ENCODE data around the gene NCKAP5. TPM values are rescaled to one million over a fixed set of nuclear protein-coding genes. Genes with fewer than 3 reads are reported as not detected.

Gene NCKAP5
- total and polyA plus RNA-seq, 4 donors: 2.3 to 20.2 (median 8.1) TPM

DNA sequence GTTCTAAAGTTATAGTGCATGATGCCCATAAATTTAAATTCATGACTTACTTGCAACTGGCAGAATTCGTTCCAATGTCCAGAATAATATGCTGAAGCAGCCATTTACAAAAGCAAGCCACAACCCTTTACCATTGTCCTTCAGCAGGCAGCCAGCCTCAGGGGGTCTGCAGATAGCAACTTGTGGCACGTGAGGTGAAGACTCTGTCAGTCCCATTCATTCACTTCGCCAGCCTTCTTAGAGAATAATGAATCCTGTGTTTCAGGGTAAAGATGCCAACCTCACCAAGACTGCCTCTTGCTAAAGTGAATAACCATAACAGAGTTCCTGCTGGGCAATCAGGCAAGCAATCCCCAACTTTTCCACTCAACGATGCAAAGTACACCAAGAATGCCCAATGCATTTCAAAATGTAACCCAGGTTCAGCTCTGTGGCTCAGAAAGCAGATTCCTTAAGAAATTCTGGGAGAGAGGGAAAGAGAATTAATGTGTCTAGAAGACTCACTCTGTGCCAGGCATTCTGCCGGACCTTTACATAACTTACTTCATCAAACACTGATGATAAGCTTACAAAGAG, 315.4 kb downstream of the NCKAP5 start:
- DNase-seq (no peak), ATAC-seq (ENCODE audit: insufficient read depth, low FRiP score) (no peak)
- no peak for TF ChIP-seq CTCF (IDR thresholded peaks at IDR 0.05; ENCODE audit: control extremely low read depth, extremely low read depth)
- Histone ChIP-seq H3K27me3 (ENCODE audit: control insufficient read depth in 3 of 3, insufficient read depth in 3 of 3, low read length in 2 of 3) (no peaks in the 10 kb centered on the region), H3K9ac (ENCODE audit: insufficient read depth in 1 of 2, low read length in 2 of 2) (no peak overlapping the region), H3K4me3 (no peak overlapping the region), H3K27ac (ENCODE audit: low read depth in 1 of 2, low read length in 1 of 2) (no peak overlapping the region), H3K4me1 (ENCODE audit: control insufficient read depth in 5 of 5, insufficient read depth in 5 of 5, low read length in 5 of 5) (peaks cover 3 to 18% (median 10%) of the 10 kb centered on the region in 5 donors), H3K36me3 (ENCODE audit: control insufficient read depth in 4 of 4, insufficient read depth in 4 of 4, low read length in 4 of 4) (no peaks in the 10 kb centered on the region), H3K9me3 (ENCODE audit: control insufficient read depth in 4 of 4, insufficient read depth in 3 of 4, low read length in 3 of 4) (no peaks in the 10 kb centered on the region)
- whole genome bisulfite sequencing, 2 donors: 89% methylated on average over 5 of the region's 5 CpGs

DNA sequence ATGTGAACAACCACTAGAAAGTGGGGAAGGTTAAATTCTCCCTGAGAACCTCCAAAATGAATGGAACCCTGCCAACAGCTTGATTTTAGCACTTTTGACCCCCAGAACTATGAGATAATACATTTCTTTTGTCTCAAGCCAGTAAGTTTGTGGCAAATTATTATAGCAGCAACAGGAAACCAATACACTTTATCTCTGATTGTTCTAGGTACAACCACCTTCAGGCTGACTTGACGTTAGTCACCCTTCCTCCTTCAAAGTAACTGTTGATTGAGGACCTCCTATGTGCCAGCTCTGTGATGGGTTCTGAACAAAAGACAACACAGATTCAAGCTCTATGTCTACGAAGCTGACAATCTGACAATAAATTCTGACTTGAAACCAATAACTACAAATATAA, 318.9 kb downstream of the NCKAP5 start:
- WGBS, 2 donors: 70 to 79% methylated on average over 2 of the region's 2 CpGs
- no peak for TF ChIP-seq CTCF (IDR thresholded peaks at IDR 0.05; ENCODE audit: control extremely low read depth, extremely low read depth)

GRCh38 chr2:133248264-133248663, 320.0 kb downstream of the NCKAP5 start:
- H3K9ac ChIP-seq (ENCODE audit: insufficient read depth in 1 of 2, low read length in 2 of 2): no peak overlapping the region
- DNase-seq: no peak
- no peaks in the 10 kb centered on the region for H3K9me3 ChIP-seq (ENCODE audit: control insufficient read depth in 4 of 4, insufficient read depth in 3 of 4, low read length in 3 of 4)
- H3K4me3 ChIP-seq: no peak overlapping the region
- no peak for TF ChIP-seq CTCF (IDR thresholded peaks at IDR 0.05; ENCODE audit: control extremely low read depth, extremely low read depth)
- H3K27ac ChIP-seq (ENCODE audit: low read depth in 1 of 2, low read length in 1 of 2): peak overlapping the region in 1 of 2 donors; percentile 35
- peaks cover 0 to 15% (median 6%) of the 10 kb centered on the region in 5 donors for H3K4me1 ChIP-seq (ENCODE audit: control insufficient read depth in 5 of 5, insufficient read depth in 5 of 5, low read length in 5 of 5)
- 70 to 77% methylated on average over 4 of the region's 4 CpGs for WGBS, 2 donors
- no peaks in the 10 kb centered on the region for H3K36me3 ChIP-seq (ENCODE audit: control insufficient read depth in 4 of 4, insufficient read depth in 4 of 4, low read length in 4 of 4)
- no peaks in the 10 kb centered on the region for H3K27me3 ChIP-seq (ENCODE audit: control insufficient read depth in 3 of 3, insufficient read depth in 3 of 3, low read length in 2 of 3)
- no peak for ATAC-seq (ENCODE audit: insufficient read depth, low FRiP score)

More for the DNA sequence above, 318.9 kb downstream of the NCKAP5 start:
- no peak for ATAC-seq (ENCODE audit: insufficient read depth, low FRiP score)
- DNase-seq: no peak
- H3K4me1 ChIP-seq (ENCODE audit: control insufficient read depth in 5 of 5, insufficient read depth in 5 of 5, low read length in 5 of 5): peaks cover 2 to 15% (median 5%) of the 10 kb centered on the region in 5 donors
- H3K9ac ChIP-seq (ENCODE audit: insufficient read depth in 1 of 2, low read length in 2 of 2): no peak overlapping the region
- H3K27ac ChIP-seq (ENCODE audit: low read depth in 1 of 2, low read length in 1 of 2): no peak overlapping the region
- H3K36me3 ChIP-seq (ENCODE audit: control insufficient read depth in 4 of 4, insufficient read depth in 4 of 4, low read length in 4 of 4): no peaks in the 10 kb centered on the region
- H3K4me3 ChIP-seq: no peak overlapping the region
- no peaks in the 10 kb centered on the region for H3K9me3 ChIP-seq (ENCODE audit: control insufficient read depth in 4 of 4, insufficient read depth in 3 of 4, low read length in 3 of 4)
- H3K27me3 ChIP-seq (ENCODE audit: control insufficient read depth in 3 of 3, insufficient read depth in 3 of 3, low read length in 2 of 3): no peaks in the 10 kb centered on the region

DNA sequence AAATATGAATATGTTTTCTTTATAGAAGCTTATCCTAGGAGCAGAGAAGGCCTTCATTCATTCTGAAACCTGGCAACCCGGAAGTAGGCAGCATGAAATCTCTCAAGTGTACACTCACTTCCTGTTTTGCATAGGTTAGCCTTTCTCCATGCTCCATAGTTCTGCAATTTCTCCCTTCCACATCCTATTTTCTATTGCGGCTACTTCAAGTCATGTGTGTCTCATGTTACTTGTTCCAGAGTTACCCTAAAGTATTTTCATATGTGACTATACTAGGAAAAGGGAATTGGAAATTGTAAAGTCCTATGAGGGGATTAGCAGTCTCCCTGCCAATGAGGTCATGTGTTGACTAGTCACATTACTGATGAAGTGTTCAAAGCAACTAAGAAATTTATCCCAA, 320.6 kb downstream of the NCKAP5 start:
- WGBS, 2 donors: 28 to 38% methylated on average over 2 of the region's 2 CpGs
- Histone ChIP-seq H3K9me3 (ENCODE audit: control insufficient read depth in 4 of 4, insufficient read depth in 3 of 4, low read length in 3 of 4) (no peaks in the 10 kb centered on the region), H3K4me3 (no peak overlapping the region), H3K36me3 (ENCODE audit: control insufficient read depth in 4 of 4, insufficient read depth in 4 of 4, low read length in 4 of 4) (no peaks in the 10 kb centered on the region), H3K27me3 (ENCODE audit: control insufficient read depth in 3 of 3, insufficient read depth in 3 of 3, low read length in 2 of 3) (no peaks in the 10 kb centered on the region), H3K4me1 (ENCODE audit: control insufficient read depth in 5 of 5, insufficient read depth in 5 of 5, low read length in 5 of 5) (peaks cover 0 to 15% (median 7%) of the 10 kb centered on the region in 5 donors), H3K27ac (ENCODE audit: low read depth in 1 of 2, low read length in 1 of 2) (no peak overlapping the region), H3K9ac (ENCODE audit: insufficient read depth in 1 of 2, low read length in 2 of 2) (no peak overlapping the region)
- TF ChIP-seq CTCF (IDR thresholded peaks at IDR 0.05; ENCODE audit: control extremely low read depth, extremely low read depth): no peak
- no peak for ATAC-seq (ENCODE audit: insufficient read depth, low FRiP score)
- peak in 2 of 3 donors; percentile 49 to 61 for DNase-seq

Data from lung (tissue), 12 donors.